T-helper 22 cell (primary cell): Measurements from ENCODE around the gene PLEKHG3.

Source experiments
- DNase-seq: peaks from one replicate; pipeline ENCODE4 v3.0.0-alpha.2; 2020; ENCODE audit warnings: low read depth

Gene PLEKHG3

GRCh38 chr14:64764641-64765520, 60.7 kb downstream of the PLEKHG3 start:
- peak; percentile 40 for DNase-seq

GRCh38 chr14:64765740-64766302, 61.6 kb downstream of the PLEKHG3 start:
- DNase-seq = no peak

DNA sequence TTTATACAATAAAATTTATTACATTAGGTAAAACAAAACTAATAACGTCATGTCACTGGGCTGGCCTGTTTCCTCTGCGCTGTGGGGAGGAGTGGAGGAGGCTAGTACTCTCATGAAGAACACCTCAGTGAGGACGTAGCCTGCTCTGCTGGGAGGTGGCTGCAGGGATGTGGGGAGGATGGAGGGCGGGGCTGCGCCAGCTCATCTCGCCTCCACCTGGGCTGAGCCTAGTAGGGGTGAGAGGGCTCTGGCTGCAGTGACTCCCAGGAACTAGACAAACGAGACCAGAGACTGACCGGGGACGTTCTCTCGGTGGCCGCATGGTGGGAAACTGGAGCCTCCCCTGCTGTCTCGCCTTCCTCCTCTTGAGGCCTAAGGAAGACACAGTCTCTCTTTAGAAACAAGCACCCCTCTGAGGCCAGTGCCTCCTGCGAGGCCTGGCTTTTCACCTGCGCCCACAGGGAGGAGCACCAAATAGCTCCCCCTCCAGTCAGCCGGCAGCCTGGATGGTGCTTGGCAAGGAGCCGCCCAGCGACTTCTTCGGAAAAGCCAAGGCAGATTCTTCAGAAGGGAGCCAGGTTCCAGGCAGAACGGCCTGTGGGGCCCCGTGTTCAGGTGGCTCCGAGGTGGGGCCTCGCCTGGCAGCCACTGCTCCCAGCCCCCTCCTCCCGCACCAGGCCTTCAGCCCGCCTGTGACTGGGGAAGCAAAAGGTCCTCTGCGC, 62.4 kb downstream of the PLEKHG3 start:
- no peak for DNase-seq

DNA sequence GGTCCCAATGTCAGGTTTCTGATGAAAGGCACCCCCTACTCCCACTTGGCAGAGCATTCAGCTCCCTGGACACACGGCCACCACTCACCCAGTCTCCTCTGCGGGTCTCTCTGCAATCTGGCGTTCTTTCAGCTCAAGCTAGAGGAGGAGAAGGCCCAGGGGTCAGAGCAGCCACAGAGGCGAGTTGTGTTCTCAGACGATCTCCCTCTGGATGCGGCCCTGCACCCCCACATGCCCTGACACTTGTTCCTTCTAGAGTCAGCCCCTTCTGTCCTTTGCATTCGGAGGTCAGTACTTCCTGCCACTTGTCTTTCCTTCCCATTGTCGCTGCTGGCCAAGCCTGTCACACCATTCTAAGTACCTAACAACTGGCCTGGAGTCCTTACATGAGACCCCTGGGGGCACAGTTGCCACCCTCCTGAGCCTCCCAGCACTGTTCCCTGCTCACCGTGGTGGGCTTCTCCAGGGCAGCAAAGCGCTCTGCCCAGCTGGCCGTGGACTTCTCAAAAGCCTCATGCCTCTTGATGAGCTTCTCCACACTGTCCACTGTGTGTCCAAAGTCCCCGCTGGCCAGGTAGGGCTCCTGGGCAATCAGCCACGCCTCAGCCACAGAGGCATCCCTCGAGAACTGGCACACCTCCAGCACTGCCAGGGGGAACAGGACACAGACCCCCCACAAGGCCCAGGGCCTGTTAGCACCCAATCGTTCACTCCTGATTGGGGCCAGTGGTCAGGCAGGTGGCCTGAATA, 63.2 kb downstream of the PLEKHG3 start:
- no peak for DNase-seq

DNA sequence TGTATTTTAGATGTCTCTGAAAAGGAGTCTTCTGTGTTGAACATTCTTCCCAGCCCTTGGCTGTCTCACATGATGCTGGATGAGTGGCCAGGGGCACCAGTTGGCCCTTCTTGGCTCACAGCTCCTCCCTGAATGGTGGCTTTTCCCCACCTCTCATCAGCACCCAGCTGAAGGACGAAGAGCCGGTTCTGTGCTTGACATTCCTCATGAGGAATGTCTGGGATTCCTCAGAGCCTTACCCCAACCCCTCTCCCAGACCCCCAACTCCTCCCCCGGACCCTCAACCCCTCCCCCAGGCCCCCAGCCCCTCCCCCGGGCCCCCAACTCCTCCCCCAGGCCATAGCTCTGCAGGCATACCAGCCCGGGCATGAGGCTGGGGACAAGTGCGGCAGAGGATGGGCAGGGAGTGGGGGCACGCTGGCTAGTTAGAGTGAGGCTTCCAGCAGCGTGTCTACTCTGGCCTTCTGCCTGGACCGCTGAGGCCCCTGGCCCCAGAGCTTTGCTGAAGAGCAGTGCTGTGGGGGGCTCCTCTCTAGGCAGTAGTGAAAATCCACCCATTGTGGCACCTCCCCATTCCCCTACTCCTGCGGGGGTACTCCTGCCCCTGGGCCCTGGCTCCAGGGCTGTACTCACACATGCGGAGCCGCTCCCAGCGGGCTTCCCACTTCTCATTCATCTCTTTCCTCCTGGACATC, 64.3 kb downstream of the PLEKHG3 start:
- no peak for DNase-seq

DNA sequence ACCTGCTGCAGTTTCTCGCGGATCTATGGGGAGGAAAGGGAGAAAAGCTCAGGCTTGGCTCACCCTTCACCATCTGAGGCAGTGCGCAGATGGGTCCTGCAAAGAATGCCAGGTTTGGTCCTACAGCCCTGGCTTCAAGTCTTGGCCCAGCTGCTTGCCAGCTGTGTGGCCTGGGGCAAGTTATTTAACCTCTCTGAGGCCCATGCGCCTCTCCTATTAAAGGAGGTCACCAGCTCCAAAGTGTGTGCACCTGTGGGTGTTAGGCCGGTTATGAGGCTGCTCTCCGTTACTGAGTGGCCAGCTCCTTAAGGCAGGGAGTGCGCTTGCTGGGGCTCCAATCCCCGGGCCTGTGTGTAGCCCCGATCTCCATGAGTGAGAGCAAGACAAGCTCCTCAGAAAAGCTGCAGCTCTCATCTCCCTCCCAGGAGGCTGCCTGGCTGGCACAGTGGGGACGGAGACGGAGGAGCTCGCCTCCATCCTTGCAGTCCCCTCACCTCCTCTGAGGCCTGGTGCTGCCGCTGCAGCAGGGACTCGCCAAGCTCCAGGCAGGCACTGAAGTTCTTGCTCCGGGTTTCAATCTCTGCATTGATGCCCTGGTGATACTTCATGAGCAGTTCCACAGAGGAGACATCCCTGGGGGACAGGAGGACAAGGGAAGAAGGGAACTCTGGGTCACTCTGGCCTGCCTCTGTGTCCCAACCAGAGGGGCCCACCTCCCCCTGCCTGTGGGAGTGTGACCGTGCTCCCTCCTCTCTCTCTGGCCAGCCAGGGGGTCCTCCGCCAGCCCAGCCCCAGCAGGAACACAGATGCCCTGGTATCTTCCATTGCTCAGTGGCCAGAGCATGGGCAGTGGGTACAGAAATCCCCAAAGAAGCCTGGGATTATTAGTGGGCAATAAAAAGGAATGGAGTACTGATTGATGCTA, 65.1 kb downstream of the PLEKHG3 start:
- no peak for DNase-seq

- no peak for DNase-seq
These were observed 66.5 kb downstream of the PLEKHG3 start for GRCh38 chr14:64770751-64771150.

GRCh38 chr14:64771161-64771560, 66.9 kb downstream of the PLEKHG3 start:
- DNase-seq = no peak

GRCh38 chr14:64772397-64772950, 68.2 kb downstream of the PLEKHG3 start:
- DNase-seq = no peak

- no peak for DNase-seq
These were observed 68.8 kb downstream of the PLEKHG3 start for GRCh38 chr14:64773046-64773445.

- no peak for DNase-seq
These were observed 69.4 kb downstream of the PLEKHG3 start for GRCh38 chr14:64773577-64773976.

DNA sequence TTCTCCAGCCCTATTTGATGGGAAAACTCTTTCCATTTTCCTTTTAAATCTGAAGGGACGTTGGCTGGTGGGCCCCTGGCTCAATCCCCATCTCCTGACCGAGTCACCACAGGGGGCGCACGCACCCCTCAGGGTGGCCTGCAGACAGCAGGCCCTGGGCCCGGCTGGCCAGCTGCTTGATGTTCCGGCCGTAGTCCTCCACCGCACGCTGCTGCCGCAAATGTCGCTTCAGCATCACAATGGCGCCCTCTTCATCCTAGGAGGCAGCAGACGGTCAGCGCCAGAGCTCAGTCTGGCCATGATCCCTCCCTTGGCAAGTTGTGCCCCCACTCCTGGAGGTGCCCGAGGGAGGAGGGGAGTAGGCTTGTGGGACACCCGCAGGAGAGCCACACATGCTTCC, 70.0 kb downstream of the PLEKHG3 start:
- DNase-seq = no peak

- no peak for DNase-seq
These were observed 71.0 kb downstream of the PLEKHG3 start for GRCh38 chr14:64775081-64775777.

DNA sequence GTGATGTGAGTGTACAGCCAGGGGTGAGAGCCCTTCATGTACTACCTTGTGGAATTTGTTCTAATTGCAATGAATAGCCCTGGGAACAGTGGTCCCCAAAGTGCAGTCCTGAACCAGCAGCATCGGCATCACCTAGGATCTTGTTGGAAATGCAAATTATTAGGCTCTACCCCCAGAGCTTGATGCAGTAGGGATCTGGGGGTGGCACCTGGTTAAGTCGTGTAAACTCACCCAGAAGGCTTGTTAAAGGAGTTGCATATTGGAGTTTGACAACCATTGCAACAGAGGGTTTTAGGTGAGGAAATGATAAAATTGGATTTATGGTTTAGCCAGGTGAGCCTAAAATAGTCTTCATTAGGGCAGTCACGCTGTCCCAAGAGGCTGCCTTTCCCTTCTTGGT, 73.2 kb downstream of the PLEKHG3 start:
- DNase-seq = no peak

DNA sequence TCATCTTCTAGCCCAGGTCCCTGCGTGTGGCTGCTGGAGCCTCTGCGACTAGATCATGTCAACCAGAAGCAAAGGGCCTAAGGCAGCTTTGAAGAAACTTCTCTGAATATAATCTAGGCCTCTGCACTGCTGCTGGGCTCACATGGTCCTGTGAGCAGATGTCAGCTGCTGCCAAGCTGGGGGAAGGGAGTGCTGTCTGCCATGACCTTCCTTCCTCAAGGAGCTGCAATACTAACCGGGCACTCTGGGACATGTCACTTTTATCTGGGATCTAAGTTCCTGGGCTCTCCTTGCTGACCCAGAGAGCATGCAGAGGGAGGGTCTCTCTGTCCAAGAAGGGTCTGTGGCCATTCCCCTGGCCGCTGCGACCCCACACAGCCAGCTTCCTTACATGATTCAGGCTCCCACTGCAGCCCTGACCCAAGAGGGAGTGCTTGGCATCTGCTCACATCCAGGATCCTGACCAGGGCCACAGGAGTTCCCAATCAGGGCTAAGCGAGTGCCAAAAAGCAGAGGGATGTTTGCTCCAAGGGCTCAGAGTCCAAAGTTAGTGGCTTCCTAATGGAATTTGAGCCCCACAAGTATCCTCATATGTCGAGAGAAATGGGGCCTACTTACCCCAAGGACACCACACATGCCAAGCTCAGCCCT, 74.0 kb downstream of the PLEKHG3 start:
- DNase-seq = no peak

- no peak for DNase-seq
These were observed 75.2 kb downstream of the PLEKHG3 start for GRCh38 chr14:64779472-64779871.

DNA sequence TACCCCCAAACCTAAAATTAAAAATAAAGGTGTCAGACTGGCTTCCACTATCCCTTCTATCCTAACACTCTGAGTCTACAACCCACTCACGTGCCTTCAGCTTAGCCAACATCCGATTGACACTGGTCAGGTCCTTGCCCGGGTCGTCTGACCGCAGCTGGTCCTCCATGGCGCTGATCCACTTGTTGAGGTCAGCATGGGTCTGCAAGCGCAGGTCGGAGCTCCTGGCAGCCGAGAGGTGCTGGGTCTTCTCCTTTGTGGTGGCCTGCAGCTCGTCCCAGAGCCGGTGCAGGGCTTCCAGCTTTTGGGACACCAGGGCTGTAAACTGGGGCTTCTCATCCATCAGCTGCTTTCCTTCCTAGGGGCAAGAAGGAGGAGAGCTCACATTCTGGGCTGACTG, 78.0 kb downstream of the PLEKHG3 start:
- no peak for DNase-seq

DNA sequence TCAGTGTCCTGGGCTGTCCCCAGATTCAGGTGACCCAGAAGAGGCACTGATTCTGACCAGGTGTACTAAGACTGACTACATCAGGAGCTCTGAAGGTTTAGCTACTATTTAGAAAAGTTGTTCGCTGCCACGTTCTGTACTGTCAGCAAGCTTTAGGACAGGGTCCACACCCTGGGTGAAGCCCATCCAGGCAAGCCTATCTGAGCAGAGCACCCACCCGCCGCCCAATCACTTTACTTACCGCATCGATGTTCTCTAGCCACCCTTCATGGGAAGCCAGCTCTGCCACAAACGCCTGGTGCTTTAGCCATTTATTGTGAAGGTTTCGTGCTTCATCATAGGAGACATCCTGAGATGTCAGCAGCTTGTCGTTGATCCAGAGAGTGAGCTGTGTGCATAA, 79.8 kb downstream of the PLEKHG3 start:
- no peak for DNase-seq
